HG03457 (cell line): ENCODE data around the gene ZSCAN5A.
"Not testable (repeated sequence)": the region's sequence is repeated elsewhere in the genome, so short reads cannot be mapped to it uniquely, and the experiment has no call there.

Experiments
- ATAC-seq: cut with Tn5 transposase; IDR thresholded peaks from one replicate; pipeline ENCODE4 v1.9.1; 2021; ENCODE audit warnings: moderate number of reproducible peaks; ENCODE audit not compliant: unreplicated experiment

The ZSCAN5A gene

GRCh38 chr19:56217039-56217949, 97.3 kb downstream of the ZSCAN5A start:
- ATAC-seq = no peak

GRCh38 chr19:56211718-56212117, 102.9 kb downstream of the ZSCAN5A start:
- no peak for ATAC-seq

- ATAC-seq = not testable (repeated sequence)
These were observed 104.6 kb downstream of the ZSCAN5A start for GRCh38 chr19:56210036-56210435.

- no peak for ATAC-seq
These were observed 105.5 kb downstream of the ZSCAN5A start for GRCh38 chr19:56209091-56209490.

- ATAC-seq = not testable (repeated sequence)
These were observed 107.1 kb downstream of the ZSCAN5A start for GRCh38 chr19:56207581-56207980.

GRCh38 chr19:56201973-56202372, 112.7 kb downstream of the ZSCAN5A start, which contains the start of gene ZSCAN5C:
Gene ZSCAN5C, plus strand, starts transcription at chr19:56202273. Its CDS starts 3,641 bp downstream, at chr19:56205914.
- ATAC-seq = no peak

GRCh38 chr19:56199687-56200086, 115.0 kb downstream of the ZSCAN5A start:
- no peak for ATAC-seq

GRCh38 chr19:56197646-56198045, 117.0 kb downstream of the ZSCAN5A start, which contains the start of gene ZSCAN5B:
Gene ZSCAN5B, minus strand, starts transcription at chr19:56197783. Its CDS starts 4,731 bp downstream, at chr19:56193052.
- not testable (repeated sequence) for ATAC-seq

- ATAC-seq = no peak
These were observed 120.5 kb downstream of the ZSCAN5A start for GRCh38 chr19:56193981-56194640.

- ATAC-seq = no peak
These were observed 122.9 kb downstream of the ZSCAN5A start for GRCh38 chr19:56191711-56192110.

- no peak for ATAC-seq
These were observed 123.5 kb downstream of the ZSCAN5A start for GRCh38 chr19:56191115-56191514.

- no peak for ATAC-seq
These were observed 124.9 kb downstream of the ZSCAN5A start for GRCh38 chr19:56189785-56190184.

- no peak for ATAC-seq
These were observed 136.9 kb downstream of the ZSCAN5A start for GRCh38 chr19:56177564-56178243.

GRCh38 chr19:56176881-56177280, 137.8 kb downstream of the ZSCAN5A start:
- no peak for ATAC-seq

GRCh38 chr19:56176310-56176709, 138.3 kb downstream of the ZSCAN5A start:
- not testable (repeated sequence) for ATAC-seq

GRCh38 chr19:56175861-56176307, 138.8 kb downstream of the ZSCAN5A start, which contains the start of gene GALP:
Gene GALP, plus strand, starts transcription at chr19:56176008. Its CDS starts 1,101 bp downstream, at chr19:56177109.
- not testable (repeated sequence) for ATAC-seq

- ATAC-seq = no peak
These were observed 140.1 kb downstream of the ZSCAN5A start for GRCh38 chr19:56174550-56174949.

- no peak for ATAC-seq
These were observed 140.6 kb downstream of the ZSCAN5A start for GRCh38 chr19:56174086-56174485.
